Smooth muscle cell of the umbilical artery (primary cell): ENCODE results near the gene PDE1A. TPM values are rescaled to one million over a fixed set of nuclear protein-coding genes. Genes with fewer than 3 reads are reported as not detected.

Source experiments
- total RNA-seq: library from RNA; depleted of rRNA; stranded (reverse); fragments of >200 nt; gene quantifications from 2 replicates; pipeline ENCODE4 v1.2.3, GENCODE V29; 2014

Gene PDE1A
- total RNA-seq, result 0.32 and 0.89 TPM in 2 replicates

DNA sequence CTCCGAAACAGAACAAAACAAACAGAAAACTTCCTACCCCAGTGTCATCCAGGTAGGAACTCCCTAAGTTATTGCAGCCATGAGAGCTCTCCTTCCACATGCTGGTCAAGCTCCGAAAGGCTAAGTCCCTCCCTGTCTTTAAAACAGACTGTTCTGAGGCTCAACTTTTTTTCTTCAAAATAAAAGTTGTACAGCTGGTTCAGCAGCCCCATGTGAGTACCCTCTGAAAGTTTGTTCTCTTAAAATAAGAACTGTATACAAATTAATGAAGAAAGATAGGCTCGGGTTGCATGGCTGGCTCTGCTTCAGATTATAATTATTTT is at the start of gene PDE1A:
PDE1A (minus strand) TSS at position 119 of the 323 bp plus-strand sequence.

